Mesothelial cell of epicardium (in vitro differentiated cells): ENCODE measurements around the gene CAMKMT. TPM values are rescaled to one million over a fixed set of nuclear protein-coding genes. Genes with fewer than 3 reads are reported as not detected.
A peak's percentile ranks its signal among the peaks of the same experiment; 100 is the strongest.

ENCODE experiments used
- DNase-seq, 2 experiments: peaks; one replicate each; pipeline ENCODE4 v3.0.0; 2021; ENCODE audit warnings: low spot score in 2 of 2; ENCODE audit not compliant: unreplicated experiment in 2 of 2
- H3K27ac Mint-ChIP-seq: 2 replicates; pipeline ENCODE4 v1.8.0; 2021; ENCODE audit warnings: mixed read lengths
- H3K27me3 Mint-ChIP-seq: 2 replicates; pipeline ENCODE4 v1.8.0; 2021; ENCODE audit warnings: low read depth, mixed read lengths
- H3K36me3 Mint-ChIP-seq: 2 replicates; pipeline ENCODE4 v1.8.0; 2021; ENCODE audit warnings: mixed read lengths
- H3K4me1 Mint-ChIP-seq: 2 replicates; pipeline ENCODE4 v1.8.0; 2021; ENCODE audit warnings: mixed read lengths
- H3K4me3 Mint-ChIP-seq: 2 replicates; pipeline ENCODE4 v1.8.0; 2021; ENCODE audit warnings: mild to moderate bottlenecking, moderate library complexity, mixed read lengths
- H3K9me3 Mint-ChIP-seq: 2 replicates; pipeline ENCODE4 v1.8.0; 2021; ENCODE audit warnings: mixed read lengths
- CTCF ChIP-seq: fragments of 200-600 bp; sonication (generic); IDR thresholded peaks from one replicate; pipeline ENCODE4 v1.5.0; 2021; ENCODE audit warnings: antibody characterized with exemption; ENCODE audit not compliant: unreplicated experiment
- total RNA-seq: library from RNA; stranded (reverse); gene quantifications from 3 replicates; pipeline ENCODE4 v1.2.1, GENCODE V29; 2021

The CAMKMT gene
- total RNA-seq, 1 donor from 2014 or later: 8.3 TPM

- Mint-ChIP-seq H3K4me3 (no peak overlapping the region), H3K4me1 (no peaks in the 10 kb centered on the region), H3K9me3 (peaks cover 48% of the 10 kb centered on the region), H3K27ac (no peak overlapping the region), H3K36me3 (peaks cover 12% of the 10 kb centered on the region), H3K27me3 (no peaks in the 10 kb centered on the region)
- no peak for DNase-seq
- TF ChIP-seq CTCF: no peak
Measured at GRCh38 chr2:44464437-44464836, 102.7 kb downstream of the CAMKMT start.

- no peak for TF ChIP-seq CTCF
- peaks cover 5% of the 10 kb centered on the region for H3K36me3 Mint-ChIP-seq
- H3K4me3 Mint-ChIP-seq: no peak overlapping the region
- H3K27ac Mint-ChIP-seq: no peak overlapping the region
- H3K27me3 Mint-ChIP-seq: peaks cover 1% of the 10 kb centered on the region
- peaks cover 30% of the 10 kb centered on the region for H3K9me3 Mint-ChIP-seq
- no peak for DNase-seq
- H3K4me1 Mint-ChIP-seq: no peaks in the 10 kb centered on the region
Measured at GRCh38 chr2:44470151-44470550, 108.4 kb downstream of the CAMKMT start.

- Mint-ChIP-seq H3K27ac (no peak overlapping the region), H3K36me3 (no peaks in the 10 kb centered on the region), H3K9me3 (no peaks in the 10 kb centered on the region), H3K4me3 (no peak overlapping the region), H3K4me1 (peaks cover 7% of the 10 kb centered on the region), H3K27me3 (no peaks in the 10 kb centered on the region)
- no peak for DNase-seq
- no peak for TF ChIP-seq CTCF
Measured at GRCh38 chr2:44477657-44478414, 116.1 kb downstream of the CAMKMT start.

GRCh38 chr2:44479127-44479887 lies 117.6 kb downstream of the CAMKMT start:
- Mint-ChIP-seq H3K36me3 (no peaks in the 10 kb centered on the region), H3K9me3 (peaks cover 5% of the 10 kb centered on the region), H3K27ac (peak overlapping the region; percentile 16), H3K27me3 (no peaks in the 10 kb centered on the region), H3K4me3 (no peak overlapping the region), H3K4me1 (peaks cover 7% of the 10 kb centered on the region)
- peak; percentile 80 for TF ChIP-seq CTCF
- DNase-seq: no peak

- TF ChIP-seq CTCF: no peak
- H3K9me3 Mint-ChIP-seq: peaks cover 12% of the 10 kb centered on the region
- H3K27ac Mint-ChIP-seq: no peak overlapping the region
- no peaks in the 10 kb centered on the region for H3K36me3 Mint-ChIP-seq
- DNase-seq: no peak
- H3K4me1 Mint-ChIP-seq: peaks cover 7% of the 10 kb centered on the region
- H3K4me3 Mint-ChIP-seq: no peak overlapping the region
- no peaks in the 10 kb centered on the region for H3K27me3 Mint-ChIP-seq
Measured at GRCh38 chr2:44480068-44480467, 118.3 kb downstream of the CAMKMT start.
